HG02588 (cell line): ENCODE measurements around the gene GTF2H2.
"Not testable (repeated sequence)": the region's sequence is repeated elsewhere in the genome, so short reads cannot be mapped to it uniquely, and the experiment has no call there.

Source experiments
- ATAC-seq: cut with Tn5 transposase; IDR thresholded peaks from one replicate; pipeline ENCODE4 v1.9.1; 2021; ENCODE audit warnings: mild to moderate bottlenecking, moderate library complexity; ENCODE audit not compliant: unreplicated experiment

GTF2H2 gene

GRCh38 chr5:71013575-71013974, 53.9 kb downstream of the GTF2H2 start:
- no peak for ATAC-seq

GRCh38 chr5:71011194-71011792, 56.2 kb downstream of the GTF2H2 start:
- no peak for ATAC-seq

- ATAC-seq, result not testable (repeated sequence)
Measured at GRCh38 chr5:71006983-71007382, 60.5 kb downstream of the GTF2H2 start.
